Stimulated activated effector memory CD8-positive, alpha-beta T cell treated with anti-CD3 and anti-CD28 coated beads, Interleukin-12 subunit alpha, Interleukin-12 subunit beta, amount 100 ng/mL, for 72 hours (primary cell): ENCODE measurements around the gene KLHDC8A.
A peak's percentile ranks its signal among the peaks of the same experiment; 100 is the strongest.
"Not testable (repeated sequence)": the region's sequence is repeated elsewhere in the genome, so short reads cannot be mapped to it uniquely, and the experiment has no call there.

Source experiments
- ATAC-seq: fragments of 150-1000 bp; cut with Tn5 transposase; 2 replicates; pipeline ENCODE4 v1.10.0; 2021
- DNase-seq, 2 donors: peaks; one replicate each; pipeline ENCODE4 v3.0.0; 2021 to 2022; ENCODE audit warnings: low spot score in 2 of 2
- H3K27ac Mint-ChIP-seq: one replicate; pipeline ENCODE4 v1.8.0; 2022; ENCODE audit warnings: mild to moderate bottlenecking, mixed read lengths
- H3K36me3 Mint-ChIP-seq: one replicate; pipeline ENCODE4 v1.8.0; 2022; ENCODE audit warnings: mild to moderate bottlenecking, mixed read lengths
- H3K4me1 Mint-ChIP-seq: one replicate; pipeline ENCODE4 v1.8.0; 2022; ENCODE audit warnings: mixed read lengths
- H3K4me3 Mint-ChIP-seq: one replicate; pipeline ENCODE4 v1.8.0; 2022; ENCODE audit warnings: mild to moderate bottlenecking, mixed read lengths
- H3K9me3 Mint-ChIP-seq: one replicate; pipeline ENCODE4 v1.8.0; 2022; ENCODE audit warnings: mixed read lengths

Gene KLHDC8A

DNA sequence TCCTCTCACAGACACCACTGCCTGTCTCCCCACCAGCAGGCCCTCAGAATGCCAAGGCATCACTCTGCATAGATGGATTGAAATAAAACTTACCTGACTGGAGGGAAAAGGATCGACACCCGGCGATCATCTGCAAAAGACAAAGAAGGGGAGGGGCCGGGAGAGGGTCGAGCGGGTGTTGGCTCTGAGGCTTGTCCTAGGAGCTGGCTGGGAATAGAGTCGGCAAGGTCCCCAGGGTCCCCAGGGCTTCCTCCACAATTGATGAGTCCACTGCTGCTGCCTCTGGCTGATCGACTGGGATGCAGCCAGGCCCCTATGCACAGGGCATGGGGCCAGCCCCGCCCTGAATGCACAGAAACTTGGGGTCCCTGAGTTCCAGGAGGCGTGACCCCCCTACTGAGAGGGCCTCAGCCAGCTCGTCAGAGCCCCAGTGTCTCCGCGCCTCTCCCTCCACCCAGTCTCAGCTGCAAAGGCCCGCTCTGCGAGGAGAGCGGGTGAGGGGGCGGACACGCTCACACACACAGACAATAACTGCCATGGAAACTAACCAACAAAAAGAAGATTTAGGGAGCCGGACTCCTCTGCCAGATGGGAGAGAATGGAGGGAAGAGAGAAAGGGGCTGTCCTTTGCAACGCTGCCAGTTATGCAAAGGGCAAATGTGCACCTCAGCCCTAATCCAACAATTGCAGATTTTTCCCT is at the start of gene KLHDC8A:
Gene KLHDC8A (minus strand): TSS at position 483 of the 700 bp plus-strand sequence. CDS start 13,318 bp downstream, outside the sequence.
- H3K27ac Mint-ChIP-seq = peak within 1 kb of the TSS; percentile 17

GRCh38 chr1:205406252-205406651 is 49.5 kb upstream of the KLHDC8A start:
- not testable (repeated sequence) for H3K36me3 Mint-ChIP-seq, DNase-seq, ATAC-seq, H3K27ac Mint-ChIP-seq, H3K4me1 Mint-ChIP-seq, H3K9me3 Mint-ChIP-seq
- peak overlapping the region; percentile 16 for H3K4me3 Mint-ChIP-seq

More for the DNA sequence above, at the start of gene KLHDC8A:
- no peaks in the 10 kb centered on the region for H3K4me1 Mint-ChIP-seq
- ATAC-seq (no peak), DNase-seq (no peak)
- H3K36me3 Mint-ChIP-seq = no peaks in the 10 kb centered on the region
- H3K4me3 Mint-ChIP-seq = no peak within 1 kb of the TSS
- H3K9me3 Mint-ChIP-seq = no peaks in the 10 kb centered on the region

GRCh38 chr1:205404484-205404883 is 47.8 kb upstream of the KLHDC8A start:
- not testable (repeated sequence) for ATAC-seq, H3K27ac Mint-ChIP-seq, H3K36me3 Mint-ChIP-seq, H3K4me3 Mint-ChIP-seq, H3K9me3 Mint-ChIP-seq, DNase-seq, H3K4me1 Mint-ChIP-seq

DNA sequence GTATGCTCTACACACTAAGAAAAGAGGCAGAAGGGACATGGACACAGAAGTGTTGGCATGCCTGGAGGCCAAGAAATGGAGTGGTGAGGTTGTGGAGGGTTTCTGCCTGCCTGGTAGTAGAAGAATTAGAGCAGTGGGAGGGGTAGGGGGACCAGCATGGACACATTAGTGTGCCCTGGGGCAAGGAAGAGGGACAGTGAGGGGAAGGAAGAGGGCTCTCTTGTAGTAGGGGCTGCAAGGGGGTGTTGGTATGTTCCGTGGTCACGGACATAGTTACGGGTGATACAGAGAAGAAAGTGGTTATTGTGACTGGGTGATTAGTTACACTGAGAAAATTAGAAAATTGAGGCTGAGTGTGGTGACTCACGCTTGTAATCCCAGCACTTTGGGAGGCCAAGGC is 41.9 kb upstream of the KLHDC8A start:
- Mint-ChIP-seq H3K4me3 (no peak overlapping the region), H3K4me1 (no peaks in the 10 kb centered on the region), H3K36me3 (no peaks in the 10 kb centered on the region), H3K27ac (no peak overlapping the region), H3K9me3 (no peaks in the 10 kb centered on the region)
- DNase-seq (peak in 1 of 2 donors; percentile 44), ATAC-seq (no peak)

- ATAC-seq (no peak), DNase-seq (peak in 1 of 2 donors; percentile 51)
- no peaks in the 10 kb centered on the region for H3K9me3 Mint-ChIP-seq
- H3K27ac Mint-ChIP-seq = no peak overlapping the region
- H3K36me3 Mint-ChIP-seq = no peaks in the 10 kb centered on the region
- H3K4me1 Mint-ChIP-seq = no peaks in the 10 kb centered on the region
- no peak overlapping the region for H3K4me3 Mint-ChIP-seq
Observed at GRCh38 chr1:205396967-205397616, 40.4 kb upstream of the KLHDC8A start.

DNA sequence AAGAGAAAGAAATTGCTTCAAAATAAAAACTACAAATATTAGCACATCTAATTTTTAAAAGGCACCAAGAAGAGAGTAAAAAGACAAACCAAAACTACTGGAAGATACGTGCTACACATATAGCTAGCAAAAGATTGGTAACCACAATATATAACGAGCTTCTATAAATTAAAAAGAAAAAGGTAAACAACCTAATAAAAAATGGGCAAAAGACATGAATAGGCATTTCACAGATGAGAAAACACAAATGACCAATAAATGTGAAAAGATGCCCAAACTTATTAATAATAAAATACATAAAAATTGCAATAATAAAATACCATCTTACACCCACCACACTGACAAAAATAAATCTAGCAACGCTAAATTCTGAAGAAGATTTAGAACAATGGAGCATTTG is 38.9 kb upstream of the KLHDC8A start:
- H3K4me1 Mint-ChIP-seq = no peaks in the 10 kb centered on the region
- DNase-seq = no peak
- ATAC-seq = no peak
- H3K4me3 Mint-ChIP-seq = no peak overlapping the region
- H3K9me3 Mint-ChIP-seq = no peaks in the 10 kb centered on the region
- no peak overlapping the region for H3K27ac Mint-ChIP-seq
- no peaks in the 10 kb centered on the region for H3K36me3 Mint-ChIP-seq

GRCh38 chr1:205392650-205393049 is 35.9 kb upstream of the KLHDC8A start:
- Mint-ChIP-seq H3K4me3 (no peak overlapping the region), H3K9me3 (no peaks in the 10 kb centered on the region), H3K27ac (no peak overlapping the region), H3K36me3 (no peaks in the 10 kb centered on the region), H3K4me1 (no peaks in the 10 kb centered on the region)
- ATAC-seq (no peak), DNase-seq (no peak)

- no peak overlapping the region for H3K4me3 Mint-ChIP-seq
- no peaks in the 10 kb centered on the region for H3K36me3 Mint-ChIP-seq
- no peak overlapping the region for H3K27ac Mint-ChIP-seq
- DNase-seq = peak in 1 of 2 donors; percentile 38
- H3K9me3 Mint-ChIP-seq = no peaks in the 10 kb centered on the region
- no peak for ATAC-seq
- no peaks in the 10 kb centered on the region for H3K4me1 Mint-ChIP-seq
Observed at GRCh38 chr1:205391386-205391785, 34.7 kb upstream of the KLHDC8A start.

DNA sequence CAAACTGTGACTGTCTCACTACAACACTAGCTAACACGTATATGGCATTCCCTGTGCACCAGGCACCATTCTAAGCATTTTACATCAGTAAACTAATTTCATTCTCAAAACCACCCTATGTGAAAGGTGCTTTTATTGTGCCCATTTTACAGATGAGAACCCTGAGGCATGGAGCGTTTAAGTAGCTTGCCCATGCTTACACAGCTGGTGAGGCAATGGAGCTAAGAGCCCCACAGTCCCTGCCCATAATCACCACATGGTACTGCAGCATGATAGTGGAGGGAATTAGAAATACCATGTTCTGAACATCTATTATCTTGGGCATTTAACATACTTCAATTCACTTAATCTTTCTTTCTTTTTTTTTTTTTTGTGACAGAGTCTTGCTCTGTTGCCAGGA is 31.1 kb upstream of the KLHDC8A start:
- H3K4me3 Mint-ChIP-seq = no peak overlapping the region
- DNase-seq (no peak), ATAC-seq (no peak)
- no peaks in the 10 kb centered on the region for H3K36me3 Mint-ChIP-seq
- H3K27ac Mint-ChIP-seq = no peak overlapping the region
- no peaks in the 10 kb centered on the region for H3K4me1 Mint-ChIP-seq
- no peaks in the 10 kb centered on the region for H3K9me3 Mint-ChIP-seq

DNA sequence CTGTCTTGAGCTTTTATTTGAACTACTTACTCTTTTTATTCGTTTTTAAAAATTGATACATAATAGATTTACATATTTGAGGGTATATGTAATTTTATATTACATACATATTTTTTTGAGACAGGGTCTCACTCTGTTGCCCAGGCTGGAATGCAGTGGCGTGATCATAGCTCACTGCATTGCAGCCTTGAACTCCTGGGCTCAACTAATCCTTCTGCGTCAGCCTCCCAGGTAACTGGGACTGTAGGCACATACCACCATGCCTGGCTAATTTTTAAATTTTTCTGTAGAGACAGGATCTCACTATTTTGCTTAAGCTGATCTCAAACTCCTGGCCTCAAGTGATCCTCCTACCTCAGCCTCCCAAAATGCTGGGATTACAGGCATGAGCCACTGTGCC is 26.3 kb upstream of the KLHDC8A start:
- H3K27ac Mint-ChIP-seq, DNase-seq, H3K36me3 Mint-ChIP-seq, H3K4me3 Mint-ChIP-seq, H3K9me3 Mint-ChIP-seq, H3K4me1 Mint-ChIP-seq, ATAC-seq: not testable (repeated sequence)

GRCh38 chr1:205382561-205382960 is 25.8 kb upstream of the KLHDC8A start:
- no peaks in the 10 kb centered on the region for H3K9me3 Mint-ChIP-seq
- ATAC-seq (no peak), DNase-seq (peak in 1 of 2 donors; percentile 25)
- no peak overlapping the region for H3K4me3 Mint-ChIP-seq
- no peak overlapping the region for H3K27ac Mint-ChIP-seq
- H3K4me1 Mint-ChIP-seq = no peaks in the 10 kb centered on the region
- H3K36me3 Mint-ChIP-seq = no peaks in the 10 kb centered on the region

DNA sequence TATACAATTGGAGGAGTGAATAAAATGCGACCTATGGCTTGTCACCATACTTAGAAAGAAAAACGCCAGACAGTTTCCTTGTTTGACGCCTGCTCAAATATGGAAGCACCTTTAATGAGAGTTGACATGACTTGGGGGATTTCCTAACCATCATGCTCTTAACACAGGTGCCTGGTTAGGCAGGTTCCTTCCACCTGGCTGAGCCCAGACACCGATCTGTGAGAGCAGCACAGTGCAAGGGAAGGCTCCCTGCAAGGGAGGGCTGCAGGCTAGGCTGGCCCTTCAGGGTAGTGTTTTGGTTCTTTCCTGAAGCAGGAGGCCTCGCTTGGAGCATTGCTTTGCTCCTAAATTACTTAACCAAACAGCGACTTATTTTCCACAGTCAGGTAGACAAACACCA is 24.6 kb upstream of the KLHDC8A start:
- no peak for ATAC-seq
- Mint-ChIP-seq H3K36me3 (no peaks in the 10 kb centered on the region), H3K4me1 (peaks cover 7% of the 10 kb centered on the region), H3K9me3 (no peaks in the 10 kb centered on the region), H3K27ac (no peak overlapping the region), H3K4me3 (no peak overlapping the region)
- DNase-seq = no peak

DNA sequence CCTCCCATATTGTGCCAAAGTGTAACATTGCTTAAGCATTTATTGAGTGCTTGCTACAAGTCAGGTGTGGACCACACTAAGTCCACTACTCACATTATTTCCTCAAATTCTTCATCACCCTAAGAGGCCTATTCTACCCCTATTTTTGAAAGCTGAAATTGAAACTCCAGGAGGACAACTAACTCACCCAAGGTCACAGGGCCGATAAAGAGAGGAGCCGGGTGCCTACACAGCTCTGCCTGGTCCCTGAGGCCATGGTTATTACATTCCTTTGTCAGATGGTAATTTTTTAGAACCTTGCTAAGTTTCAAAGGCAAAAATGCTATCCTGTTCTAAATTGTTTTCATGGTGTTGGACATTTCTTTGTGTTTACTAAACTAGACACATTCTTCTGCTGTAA is 24.2 kb upstream of the KLHDC8A start:
- Mint-ChIP-seq H3K36me3 (no peaks in the 10 kb centered on the region), H3K4me1 (peaks cover 11% of the 10 kb centered on the region), H3K9me3 (no peaks in the 10 kb centered on the region), H3K4me3 (no peak overlapping the region), H3K27ac (no peak overlapping the region)
- DNase-seq (no peak), ATAC-seq (no peak)

- ATAC-seq = no peak
- Mint-ChIP-seq H3K9me3 (no peaks in the 10 kb centered on the region), H3K4me1 (peaks cover 18% of the 10 kb centered on the region), H3K4me3 (no peak overlapping the region), H3K36me3 (no peaks in the 10 kb centered on the region), H3K27ac (no peak overlapping the region)
- no peak for DNase-seq
Observed at GRCh38 chr1:205379056-205379455, 22.3 kb upstream of the KLHDC8A start.

GRCh38 chr1:205377355-205377754 is 20.6 kb upstream of the KLHDC8A start:
- Mint-ChIP-seq H3K4me1 (peaks cover 28% of the 10 kb centered on the region), H3K27ac (no peak overlapping the region), H3K9me3 (no peaks in the 10 kb centered on the region), H3K36me3 (no peaks in the 10 kb centered on the region), H3K4me3 (no peak overlapping the region)
- DNase-seq (no peak), ATAC-seq (no peak)

- Mint-ChIP-seq H3K4me1 (peaks cover 28% of the 10 kb centered on the region), H3K9me3 (no peaks in the 10 kb centered on the region), H3K36me3 (no peaks in the 10 kb centered on the region), H3K27ac (no peak overlapping the region), H3K4me3 (no peak overlapping the region)
- DNase-seq (no peak), ATAC-seq (peak; percentile 46)
Observed at GRCh38 chr1:205376739-205377138, 20.0 kb upstream of the KLHDC8A start.
